HG02870 (cell line): ENCODE results near the gene YOD1.
A peak's percentile ranks its signal among the peaks of the same experiment; 100 is the strongest.
"Not testable (repeated sequence)": the region's sequence is repeated elsewhere in the genome, so short reads cannot be mapped to it uniquely, and the experiment has no call there.

Experiments
- ATAC-seq: cut with Tn5 transposase; IDR thresholded peaks from one replicate; pipeline ENCODE4 v1.9.1; 2021; ENCODE audit warnings: mild to moderate bottlenecking, moderate library complexity; ENCODE audit not compliant: unreplicated experiment

Gene YOD1

GRCh38 chr1:207050480-207051190 is 373 bp downstream of the YOD1 start:
- peak; percentile 45 for ATAC-seq

- ATAC-seq = no peak
Observed at GRCh38 chr1:207049974-207050391, 1.0 kb downstream of the YOD1 start.

DNA sequence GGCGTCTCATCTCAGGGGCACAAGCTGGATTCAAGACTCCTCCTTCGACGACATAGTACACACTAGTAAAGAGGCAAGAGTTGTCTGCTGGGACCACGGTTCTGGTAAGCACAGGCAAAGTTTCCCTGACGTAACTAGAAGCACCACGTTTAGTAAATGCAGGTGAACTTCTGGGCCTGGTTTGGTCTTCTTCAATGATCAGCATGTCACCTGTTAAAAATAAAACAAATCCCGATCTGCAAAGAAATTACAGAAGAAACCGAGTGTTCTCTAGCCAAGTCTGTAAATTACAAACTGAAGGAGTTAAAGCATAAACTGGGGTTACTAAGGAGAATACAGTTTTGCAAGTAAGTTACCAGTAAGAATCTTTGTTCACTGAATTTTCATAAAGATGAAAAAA is 1.5 kb downstream of the YOD1 start:
- no peak for ATAC-seq

GRCh38 chr1:207049054-207049453 is 2.0 kb downstream of the YOD1 start:
- ATAC-seq = no peak

GRCh38 chr1:207048041-207048440 is 3.0 kb downstream of the YOD1 start:
- no peak for ATAC-seq

DNA sequence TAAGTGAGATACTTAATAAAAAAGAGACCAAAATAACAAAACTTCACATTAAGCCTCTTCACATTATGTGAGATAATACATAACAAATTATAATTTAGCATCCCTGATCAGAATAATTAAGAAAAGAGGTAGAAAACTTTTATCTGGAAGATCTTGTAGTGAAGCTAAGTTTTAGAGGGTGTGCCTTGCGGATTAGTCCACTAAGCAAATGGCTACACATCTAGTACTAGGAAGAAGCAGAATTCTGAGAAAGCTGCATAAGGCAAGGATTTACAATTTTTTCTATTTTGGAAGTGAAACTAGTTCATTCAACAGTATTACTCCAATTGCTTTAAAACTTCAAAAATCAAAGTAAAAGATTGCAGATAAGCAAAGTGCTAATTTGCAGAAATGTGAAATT is 3.5 kb downstream of the YOD1 start:
- no peak for ATAC-seq

DNA sequence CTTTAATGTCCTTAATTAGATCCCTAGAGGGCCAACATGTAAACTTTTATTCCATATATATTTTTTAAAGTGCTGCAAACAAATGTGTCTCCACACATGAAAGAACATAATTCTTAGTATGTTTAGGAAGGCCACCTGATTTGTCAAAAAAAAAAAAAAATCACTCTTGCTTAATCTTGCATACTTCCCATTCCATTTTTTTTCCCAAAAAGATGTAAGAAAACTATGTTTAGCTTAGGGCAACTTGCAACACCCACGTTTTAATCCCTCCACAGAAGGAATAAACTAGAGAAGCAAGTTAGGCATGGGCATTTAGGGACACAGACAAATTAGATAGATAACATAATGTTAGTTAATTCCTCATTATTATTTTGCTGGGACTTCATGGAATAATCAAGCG is 5.6 kb downstream of the YOD1 start:
- no peak for ATAC-seq

GRCh38 chr1:207041397-207041796 is 9.6 kb downstream of the YOD1 start:
- ATAC-seq = not testable (repeated sequence)

DNA sequence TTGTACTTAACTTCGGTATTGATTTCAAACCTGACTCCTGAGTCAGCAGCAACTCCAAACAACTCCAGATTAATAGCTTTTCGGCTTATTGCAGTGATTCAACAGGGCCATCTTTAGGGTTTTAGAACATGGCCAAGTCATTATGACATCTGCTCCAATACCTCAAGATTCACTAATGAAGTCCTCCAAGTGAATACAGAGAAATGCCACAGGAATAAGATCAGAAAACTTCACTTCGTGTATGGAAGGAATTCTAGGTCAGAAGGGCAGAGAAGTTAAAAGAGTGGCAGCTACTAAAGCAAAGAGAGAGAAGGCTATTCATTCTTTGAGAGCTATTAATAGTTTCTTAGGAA is 10.9 kb downstream of the YOD1 start:
- ATAC-seq = no peak

- ATAC-seq = no peak
Observed at GRCh38 chr1:207039380-207040180, 11.4 kb downstream of the YOD1 start.

- no peak for ATAC-seq
Observed at GRCh38 chr1:207036865-207037264, 14.1 kb downstream of the YOD1 start.

DNA sequence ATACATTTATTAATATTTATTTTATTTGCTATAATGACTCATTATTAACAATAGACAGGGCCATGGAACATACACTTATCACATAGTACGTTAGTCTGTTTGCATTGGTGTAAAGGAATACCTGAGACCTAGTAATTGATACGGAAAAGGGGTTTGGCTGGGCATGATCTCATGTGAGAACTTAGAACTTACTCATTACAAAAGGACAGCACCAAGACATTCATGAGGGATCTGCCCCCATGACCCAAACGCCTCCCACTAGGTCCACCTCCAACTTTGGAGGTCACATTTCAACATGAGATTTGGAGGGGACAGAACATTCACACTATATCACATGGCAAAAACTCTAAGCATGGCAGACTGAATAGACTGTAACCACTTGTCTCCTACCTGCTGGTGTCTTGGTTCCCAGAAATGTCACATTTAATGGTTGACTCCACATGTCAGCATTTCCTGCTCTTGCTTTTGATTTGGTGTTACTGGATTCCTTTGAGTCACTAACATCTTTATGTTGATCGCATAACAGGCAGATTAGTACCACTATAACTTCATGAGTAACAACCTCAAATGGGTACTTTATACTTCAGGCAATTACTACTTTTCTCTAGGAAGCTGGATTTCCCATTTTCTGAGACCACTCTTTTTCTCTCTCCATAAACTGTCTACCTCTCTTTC is 15.0 kb downstream of the YOD1 start:
- no peak for ATAC-seq

DNA sequence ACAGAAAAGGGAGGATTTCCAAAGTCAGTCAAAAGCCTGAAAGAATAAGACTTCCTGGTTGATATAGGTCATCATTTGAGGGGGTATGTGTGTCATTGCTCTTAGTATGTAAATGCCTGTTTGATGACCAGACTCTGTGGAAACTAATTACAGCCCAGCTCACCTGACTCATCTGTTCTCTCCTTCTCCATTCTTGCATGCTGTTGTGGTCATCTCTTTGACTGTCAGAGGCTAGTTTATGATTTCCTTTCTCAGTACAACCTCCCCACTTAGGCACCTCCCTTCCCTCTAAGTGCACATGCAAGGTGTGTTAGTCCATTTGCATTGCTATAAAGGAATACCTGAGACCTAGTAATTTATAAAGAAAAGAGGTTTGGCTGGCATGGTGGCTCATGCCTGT is 16.0 kb downstream of the YOD1 start:
- ATAC-seq = no peak

GRCh38 chr1:207034208-207034607 is 16.8 kb downstream of the YOD1 start:
- no peak for ATAC-seq

- ATAC-seq = no peak
Observed at GRCh38 chr1:207033302-207033701, 17.7 kb downstream of the YOD1 start.

- no peak for ATAC-seq
Observed at GRCh38 chr1:207032528-207033017, 18.4 kb downstream of the YOD1 start, which contains the start of gene C1orf116. Gene C1orf116 (minus strand): TSS chr1:207032756. CDS start chr1:207027598, 5,158 bp downstream.

DNA sequence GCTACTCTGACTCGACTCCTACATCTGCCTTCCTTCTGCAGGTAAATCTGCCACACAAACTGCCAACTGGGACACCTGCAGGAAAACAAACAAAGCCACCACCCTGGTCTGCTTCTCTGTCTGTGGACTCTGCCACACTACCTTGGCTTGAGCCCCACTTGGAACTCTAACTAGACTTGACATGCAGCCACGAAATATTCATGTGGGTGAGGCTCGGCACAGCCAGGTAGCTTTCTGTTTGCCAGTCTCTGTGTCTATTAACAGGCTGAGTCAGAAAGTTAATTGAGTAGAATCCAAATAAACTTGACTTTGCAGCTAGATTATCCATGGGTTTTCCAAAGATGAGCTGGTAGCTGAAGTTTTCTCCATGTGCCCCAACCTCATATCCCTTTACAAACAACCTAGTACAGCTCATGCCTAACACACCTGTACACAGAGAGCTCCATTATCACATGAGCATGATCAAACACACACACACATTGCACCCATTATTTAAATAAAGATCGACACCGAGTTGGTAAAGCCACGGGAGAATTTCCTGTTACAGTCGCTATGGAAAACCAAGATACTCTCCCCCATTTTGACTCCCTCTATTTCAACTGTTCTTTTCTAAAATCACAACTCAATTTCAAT is 19.3 kb downstream of the YOD1 start:
- ATAC-seq = no peak

DNA sequence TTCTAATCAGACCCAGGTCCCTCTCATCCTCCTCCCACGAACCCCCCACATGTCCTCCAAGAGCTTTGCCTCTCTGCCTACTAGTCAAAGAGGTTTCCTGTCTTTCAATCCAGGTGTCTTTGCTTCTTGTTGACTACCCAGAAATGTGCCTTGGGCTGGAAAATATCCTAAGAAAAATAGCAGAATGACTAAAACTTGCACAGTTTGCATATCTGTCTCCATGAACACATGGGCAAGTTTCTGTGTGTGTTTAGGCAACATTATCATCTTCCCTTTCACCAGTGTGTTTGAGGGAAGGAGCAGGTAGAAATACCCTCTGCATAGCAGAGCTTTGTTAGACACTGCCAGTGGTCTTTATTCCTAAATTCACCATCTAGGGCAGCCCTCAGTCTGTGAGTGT is 20.0 kb downstream of the YOD1 start:
- no peak for ATAC-seq

DNA sequence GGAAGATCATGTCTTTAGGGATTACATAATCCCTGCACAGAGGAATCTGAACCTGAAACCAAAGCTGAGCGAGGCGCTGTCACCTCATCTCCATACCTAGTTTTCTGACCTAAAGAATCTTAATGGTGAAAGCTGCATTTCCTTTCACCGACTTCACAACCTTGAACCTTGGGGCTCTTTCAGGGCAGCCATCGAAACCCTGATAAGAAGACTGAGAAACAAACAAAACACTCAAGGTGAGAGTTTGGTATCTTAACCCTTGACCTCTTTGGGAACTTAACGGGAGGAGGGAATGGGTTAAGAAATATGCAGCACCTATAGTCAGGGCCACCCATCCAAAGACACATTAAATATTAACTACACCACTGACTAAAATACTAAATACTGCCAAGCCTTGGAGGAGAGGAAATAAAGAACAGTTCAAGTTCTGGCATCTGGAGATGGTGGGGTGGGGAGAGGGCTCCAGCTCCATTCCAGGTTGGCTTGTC is 20.4 kb downstream of the YOD1 start:
- no peak for ATAC-seq

DNA sequence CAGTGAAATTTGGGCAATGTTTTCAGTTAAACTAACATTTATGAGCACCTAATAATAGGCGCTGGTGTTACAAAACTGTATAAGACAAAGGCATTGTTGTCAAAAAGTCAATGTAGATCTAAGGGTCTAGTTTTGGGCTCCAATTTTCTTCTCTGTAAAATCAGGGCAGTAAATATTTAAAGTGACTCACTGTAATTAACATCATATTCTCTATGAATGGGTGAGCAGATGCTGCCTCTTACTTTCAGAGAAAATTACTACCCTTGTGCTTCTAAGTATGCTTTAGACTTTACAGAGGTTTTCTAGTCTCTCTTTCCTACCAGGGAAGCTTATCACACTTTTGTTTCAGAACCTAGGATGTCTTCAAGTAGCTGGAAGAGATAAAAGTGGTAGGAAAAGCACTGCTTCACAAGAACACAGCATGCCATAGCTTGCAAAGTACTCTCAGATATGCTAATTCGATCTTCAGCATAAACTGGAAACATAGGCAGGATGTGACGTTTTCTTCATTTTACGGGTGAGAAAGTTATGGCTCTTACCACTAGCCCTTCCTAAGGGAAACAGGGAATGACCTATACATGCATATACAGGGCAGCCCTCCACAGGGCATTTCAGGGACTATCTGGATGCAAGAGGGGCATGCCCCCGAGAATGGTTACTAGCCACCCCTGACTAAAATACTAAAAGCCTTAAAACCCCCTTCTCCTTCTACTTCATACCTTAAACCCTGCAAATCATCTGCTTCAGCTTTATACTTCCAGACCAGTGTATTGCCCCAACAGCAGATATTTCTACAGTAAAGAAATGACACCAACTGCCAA is 21.1 kb downstream of the YOD1 start:
- ATAC-seq = no peak
